OCI-LY3 (cell line): ENCODE data around the gene IPO11.

Experiments
- CTCF ChIP-seq: fragments of 200-600, 300-600 bp; sonication (generic); IDR thresholded peaks from 2 replicates; pipeline ENCODE4 v1.5.1; 2014; ENCODE audit warnings: antibody characterized with exemption, low read length, low read depth
- EZH2phosphoT487 ChIP-seq: fragments of 200-600 bp; shearing (Covaris generic); IDR thresholded peaks from 2 replicates; pipeline ENCODE4 v1.6.1; 2018; ENCODE audit warnings: antibody characterized with exemption, mixed run types, low read depth

- no peak for TF ChIP-seq CTCF
- no peak for TF ChIP-seq EZH2phosphoT487
These were observed 195.1 kb downstream of the IPO11 start for GRCh38 chr5:62607615-62608014.
